Body of pancreas (tissue), 4 donors: ENCODE results near the gene P2RX4.

Experiments
- POLR2A ChIP-seq, 3 donors: fragments of 450-650 bp; IDR thresholded peaks; one replicate each; pipeline ENCODE4 v1.6.1; 2016; ENCODE audit warnings: antibody characterized with exemption in 3 of 3, mild to moderate bottlenecking in 2 of 3
- TF ChIP-seq, protein P1 (sequence below), 7 experiments: fragments of 450-650 bp in 4 of 7; fragments of 200-600 bp in 3 of 7; sonication (generic) in 3 of 7; IDR thresholded peaks; one replicate each; pipeline ENCODE4 v1.5.1; 2016 to 2019; ENCODE audit warnings: antibody characterized with exemption in 7 of 7

DNA sequence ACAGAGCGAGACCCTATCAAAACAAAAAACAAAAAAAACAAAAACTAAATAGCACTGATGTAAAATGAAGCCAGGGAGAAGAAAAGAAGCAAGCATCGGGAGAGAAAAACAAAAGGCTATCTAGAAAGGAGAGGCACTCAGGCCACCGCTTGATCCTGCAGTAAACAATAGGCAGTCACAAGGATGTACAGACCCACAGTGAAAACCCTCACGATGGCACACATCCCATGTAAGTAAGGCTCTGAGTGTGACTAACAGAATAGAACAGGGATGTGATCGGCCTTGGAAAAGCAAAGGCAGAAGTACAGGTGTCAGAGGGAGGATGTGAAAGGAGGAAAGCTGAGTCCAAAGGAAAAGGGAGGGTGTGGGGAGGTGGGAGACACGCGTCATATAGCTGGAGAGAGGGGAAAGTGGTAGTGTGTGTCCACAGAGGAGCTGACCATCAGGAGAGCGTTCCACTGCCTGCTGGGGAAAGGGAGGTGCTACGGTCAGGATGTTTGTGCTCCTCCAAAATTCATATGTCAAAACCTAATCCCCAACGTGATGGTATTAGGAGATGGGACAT is 55.1 kb downstream of the P2RX4 start:
- TF ChIP-seq, protein P1, sequence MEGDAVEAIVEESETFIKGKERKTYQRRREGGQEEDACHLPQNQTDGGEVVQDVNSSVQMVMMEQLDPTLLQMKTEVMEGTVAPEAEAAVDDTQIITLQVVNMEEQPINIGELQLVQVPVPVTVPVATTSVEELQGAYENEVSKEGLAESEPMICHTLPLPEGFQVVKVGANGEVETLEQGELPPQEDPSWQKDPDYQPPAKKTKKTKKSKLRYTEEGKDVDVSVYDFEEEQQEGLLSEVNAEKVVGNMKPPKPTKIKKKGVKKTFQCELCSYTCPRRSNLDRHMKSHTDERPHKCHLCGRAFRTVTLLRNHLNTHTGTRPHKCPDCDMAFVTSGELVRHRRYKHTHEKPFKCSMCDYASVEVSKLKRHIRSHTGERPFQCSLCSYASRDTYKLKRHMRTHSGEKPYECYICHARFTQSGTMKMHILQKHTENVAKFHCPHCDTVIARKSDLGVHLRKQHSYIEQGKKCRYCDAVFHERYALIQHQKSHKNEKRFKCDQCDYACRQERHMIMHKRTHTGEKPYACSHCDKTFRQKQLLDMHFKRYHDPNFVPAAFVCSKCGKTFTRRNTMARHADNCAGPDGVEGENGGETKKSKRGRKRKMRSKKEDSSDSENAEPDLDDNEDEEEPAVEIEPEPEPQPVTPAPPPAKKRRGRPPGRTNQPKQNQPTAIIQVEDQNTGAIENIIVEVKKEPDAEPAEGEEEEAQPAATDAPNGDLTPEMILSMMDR (IDR thresholded peaks at IDR 0.05), result no peak
- no peak for TF ChIP-seq POLR2A (IDR thresholded peaks at IDR 0.05)
